Astrocyte (in vitro differentiated cells and primary cell): Measurements from ENCODE around the gene TTC23L. TPM values are rescaled to one million over a fixed set of nuclear protein-coding genes. Genes with fewer than 3 reads are reported as not detected.

Experiments
- DNase-seq: peaks from one replicate; pipeline ENCODE4 v3.0.0-alpha.2; 2010; ENCODE audit warnings: low read depth
- FAIRE-seq: peaks from 2 replicates; lab custom pipeline; 2011; peaks lifted over from hg19 to GRCh38; lab: Jason Lieb, UNC
- H2AFZ ChIP-seq: 2 replicates; pipeline ENCODE4 v1.6.0; 2012; ENCODE audit warnings: low read depth, low read length, inconsistent platforms
- H3K27ac ChIP-seq: 2 replicates; pipeline ENCODE4 v1.5.1; 2011; ENCODE audit warnings: low read depth, low read length, inconsistent platforms
- H3K27me3 ChIP-seq: 2 replicates; pipeline ENCODE4 v1.6.0; 2011; ENCODE audit warnings: low read length, inconsistent platforms; ENCODE audit not compliant: insufficient read depth
- H3K36me3 ChIP-seq: 2 replicates; pipeline ENCODE4 v1.5.1; 2011; ENCODE audit warnings: low read length, inconsistent platforms; ENCODE audit not compliant: insufficient read depth
- H3K4me1 ChIP-seq: 2 replicates; pipeline ENCODE4 v1.5.1; 2011; ENCODE audit warnings: low read length, inconsistent platforms; ENCODE audit not compliant: insufficient read depth
- H3K4me2 ChIP-seq: 2 replicates; pipeline ENCODE4 v1.6.0; 2012; ENCODE audit warnings: low read length, inconsistent platforms
- H3K4me3 ChIP-seq: 2 replicates; pipeline ENCODE4 v1.5.1; 2011; ENCODE audit warnings: low read depth, mild to moderate bottlenecking, low read length, inconsistent platforms; ENCODE audit not compliant: insufficient read depth
- H3K79me2 ChIP-seq: 2 replicates; pipeline ENCODE4 v1.6.0; 2012; ENCODE audit warnings: mild to moderate bottlenecking, low read length, inconsistent platforms; ENCODE audit not compliant: insufficient read depth
- H3K9ac ChIP-seq: 2 replicates; pipeline ENCODE4 v1.6.0; 2012; ENCODE audit warnings: mild to moderate bottlenecking, low read length, inconsistent platforms
- H3K9me3 ChIP-seq: 2 replicates; pipeline ENCODE4 v1.5.1; 2012; ENCODE audit warnings: low read depth, mild to moderate bottlenecking, low read length, inconsistent platforms; ENCODE audit not compliant: insufficient read depth
- H4K20me1 ChIP-seq: 2 replicates; pipeline ENCODE4 v1.6.0; 2012; ENCODE audit warnings: low read length, inconsistent platforms; ENCODE audit not compliant: insufficient read depth
- H3K27ac Mint-ChIP-seq: one replicate; pipeline ENCODE4 v1.8.0; 2021; ENCODE audit warnings: mild to moderate bottlenecking, mixed read lengths; ENCODE audit not compliant: unreplicated experiment
- H3K27me3 Mint-ChIP-seq: one replicate; pipeline ENCODE4 v1.8.0; 2021; ENCODE audit warnings: low read depth, mixed read lengths; ENCODE audit not compliant: unreplicated experiment
- H3K36me3 Mint-ChIP-seq: one replicate; pipeline ENCODE4 v1.8.0; 2021; ENCODE audit warnings: low read depth, mixed read lengths; ENCODE audit not compliant: unreplicated experiment
- H3K4me1 Mint-ChIP-seq: one replicate; pipeline ENCODE4 v1.8.0; 2021; ENCODE audit warnings: low read depth, mixed read lengths; ENCODE audit not compliant: unreplicated experiment
- H3K4me3 Mint-ChIP-seq: one replicate; pipeline ENCODE4 v1.8.0; 2021; ENCODE audit warnings: mild to moderate bottlenecking, moderate library complexity, mixed read lengths; ENCODE audit not compliant: unreplicated experiment
- H3K9me3 Mint-ChIP-seq: one replicate; pipeline ENCODE4 v1.8.0; 2021; ENCODE audit warnings: mild to moderate bottlenecking, mixed read lengths; ENCODE audit not compliant: unreplicated experiment
- EZH2 ChIP-seq: IDR thresholded peaks from 2 replicates; pipeline ENCODE4 v1.6.1; 2012; ENCODE audit warnings: mild to moderate bottlenecking, low read length, inconsistent platforms; ENCODE audit not compliant: insufficient read depth
- total RNA-seq: library from RNA; stranded (reverse); gene quantifications from 2 replicates; pipeline ENCODE4 v1.2.1, GENCODE V29; 2021
- TF ChIP-seq, protein P1 (sequence below): IDR thresholded peaks from 2 replicates; pipeline ENCODE4 v1.5.1; 2011; ENCODE audit warnings: low read depth, mild to moderate bottlenecking, inconsistent platforms, low read length, moderate library complexity; ENCODE audit not compliant: insufficient read depth

Gene TTC23L
- total RNA-seq, 1 donor from 2014 or later, result 0.16 TPM

DNA sequence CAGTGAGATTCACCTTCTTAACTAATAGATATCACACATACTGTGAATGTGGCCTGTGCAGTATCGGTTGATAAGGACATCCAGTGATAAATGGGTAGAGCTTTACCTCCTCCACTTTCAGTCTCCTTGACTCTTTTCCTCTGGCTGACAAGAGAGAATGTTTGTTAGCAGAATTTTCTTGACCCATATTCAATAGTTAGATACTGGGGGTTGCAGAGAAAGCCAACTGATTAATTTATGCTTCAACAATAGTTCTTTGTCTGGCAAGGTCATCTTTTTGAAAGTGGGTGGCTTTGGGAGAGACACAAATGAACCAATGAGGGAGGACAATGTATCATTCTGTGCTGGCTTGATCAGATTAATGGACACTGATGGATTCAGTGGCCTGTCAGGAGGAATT, 30.3 kb downstream of the TTC23L start:
- H3K4me1 Mint-ChIP-seq, result no peaks in the 10 kb centered on the region

DNA sequence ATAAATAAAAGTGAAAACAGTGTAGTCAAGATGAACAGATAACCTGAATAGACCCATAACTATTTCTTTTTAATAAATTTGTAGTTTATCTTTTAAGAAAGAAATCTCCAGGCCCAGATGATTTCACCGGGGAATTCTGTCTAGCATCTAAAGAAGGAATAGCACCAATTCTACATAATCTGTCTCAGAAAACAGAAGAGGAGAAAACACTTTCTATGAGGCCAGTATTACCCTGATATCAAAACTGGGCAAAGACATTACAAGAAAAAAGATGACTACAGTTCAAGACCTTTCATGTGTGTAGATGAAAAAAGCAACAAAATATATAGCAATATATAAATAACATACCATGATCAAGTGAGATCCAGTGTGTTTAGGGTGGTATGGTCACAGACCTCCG, 31.4 kb downstream of the TTC23L start:
- no peak overlapping the region for H3K9ac ChIP-seq
- H3K4me1 ChIP-seq, result no peaks in the 10 kb centered on the region
- no peaks in the 10 kb centered on the region for H4K20me1 ChIP-seq
- no peak overlapping the region for H2AFZ ChIP-seq
- no peak overlapping the region for H3K4me3 Mint-ChIP-seq
- no peak overlapping the region for H3K4me3 ChIP-seq
- no peaks in the 10 kb centered on the region for H3K4me1 Mint-ChIP-seq
- no peaks in the 10 kb centered on the region for H3K9me3 ChIP-seq
- peaks cover 9% of the 10 kb centered on the region for H3K9me3 Mint-ChIP-seq
- H3K4me2 ChIP-seq, result no peak overlapping the region
- FAIRE-seq (no peak), DNase-seq (no peak)
- no peaks in the 10 kb centered on the region for H3K27me3 Mint-ChIP-seq
- no peaks in the 10 kb centered on the region for H3K79me2 ChIP-seq
- no peaks in the 10 kb centered on the region for H3K36me3 Mint-ChIP-seq
- H3K27ac Mint-ChIP-seq, result no peak overlapping the region
- no peaks in the 10 kb centered on the region for H3K36me3 ChIP-seq
- H3K27me3 ChIP-seq, result no peaks in the 10 kb centered on the region
- no peak overlapping the region for H3K27ac ChIP-seq
- TF ChIP-seq, protein P1, sequence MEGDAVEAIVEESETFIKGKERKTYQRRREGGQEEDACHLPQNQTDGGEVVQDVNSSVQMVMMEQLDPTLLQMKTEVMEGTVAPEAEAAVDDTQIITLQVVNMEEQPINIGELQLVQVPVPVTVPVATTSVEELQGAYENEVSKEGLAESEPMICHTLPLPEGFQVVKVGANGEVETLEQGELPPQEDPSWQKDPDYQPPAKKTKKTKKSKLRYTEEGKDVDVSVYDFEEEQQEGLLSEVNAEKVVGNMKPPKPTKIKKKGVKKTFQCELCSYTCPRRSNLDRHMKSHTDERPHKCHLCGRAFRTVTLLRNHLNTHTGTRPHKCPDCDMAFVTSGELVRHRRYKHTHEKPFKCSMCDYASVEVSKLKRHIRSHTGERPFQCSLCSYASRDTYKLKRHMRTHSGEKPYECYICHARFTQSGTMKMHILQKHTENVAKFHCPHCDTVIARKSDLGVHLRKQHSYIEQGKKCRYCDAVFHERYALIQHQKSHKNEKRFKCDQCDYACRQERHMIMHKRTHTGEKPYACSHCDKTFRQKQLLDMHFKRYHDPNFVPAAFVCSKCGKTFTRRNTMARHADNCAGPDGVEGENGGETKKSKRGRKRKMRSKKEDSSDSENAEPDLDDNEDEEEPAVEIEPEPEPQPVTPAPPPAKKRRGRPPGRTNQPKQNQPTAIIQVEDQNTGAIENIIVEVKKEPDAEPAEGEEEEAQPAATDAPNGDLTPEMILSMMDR, result no peak

More for the DNA sequence above, 30.3 kb downstream of the TTC23L start:
- no peaks in the 10 kb centered on the region for H4K20me1 ChIP-seq
- TF ChIP-seq, protein P1, result no peak
- TF ChIP-seq EZH2, result no peak
- H2AFZ ChIP-seq, result no peak overlapping the region
- H3K36me3 ChIP-seq, result no peaks in the 10 kb centered on the region
- Mint-ChIP-seq H3K27ac (no peak overlapping the region), H3K36me3 (no peaks in the 10 kb centered on the region), H3K4me3 (no peak overlapping the region), H3K9me3 (peaks cover 2% of the 10 kb centered on the region), H3K27me3 (no peaks in the 10 kb centered on the region)
- H3K27me3 ChIP-seq, result no peaks in the 10 kb centered on the region
- no peak overlapping the region for H3K27ac ChIP-seq
- no peak for FAIRE-seq
- no peak overlapping the region for H3K4me2 ChIP-seq
- DNase-seq, result no peak
- no peak overlapping the region for H3K9ac ChIP-seq
- no peaks in the 10 kb centered on the region for H3K79me2 ChIP-seq
- H3K9me3 ChIP-seq, result no peaks in the 10 kb centered on the region
- H3K4me3 ChIP-seq, result no peak overlapping the region
- no peaks in the 10 kb centered on the region for H3K4me1 ChIP-seq

DNA sequence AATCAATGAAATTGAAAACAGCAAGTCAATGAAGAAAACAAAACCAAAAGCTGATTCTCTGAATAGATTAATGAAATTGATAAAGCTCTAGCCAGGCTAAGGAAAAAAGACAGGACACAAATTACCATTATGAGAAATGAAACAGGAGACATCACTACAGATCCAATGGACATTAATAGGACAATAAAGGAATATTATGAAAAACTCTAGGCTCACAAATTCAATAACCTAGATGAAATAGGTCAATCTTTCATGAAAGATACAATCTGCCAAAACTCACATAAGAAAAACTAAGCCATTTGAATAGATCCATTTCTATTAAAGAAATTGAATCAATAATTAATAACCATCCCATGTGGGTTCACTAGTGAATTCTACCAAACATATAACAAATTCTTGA, 37.3 kb downstream of the TTC23L start:
- H3K36me3 Mint-ChIP-seq, result no peaks in the 10 kb centered on the region
- H3K9me3 Mint-ChIP-seq, result peaks cover 22% of the 10 kb centered on the region
- no peak overlapping the region for H3K4me2 ChIP-seq
- no peak overlapping the region for H2AFZ ChIP-seq
- no peaks in the 10 kb centered on the region for H3K9me3 ChIP-seq
- H3K36me3 ChIP-seq, result no peaks in the 10 kb centered on the region
- H3K27ac ChIP-seq, result no peak overlapping the region
- H4K20me1 ChIP-seq, result no peaks in the 10 kb centered on the region
- no peak for FAIRE-seq
- no peak overlapping the region for H3K9ac ChIP-seq
- no peak overlapping the region for H3K4me3 ChIP-seq
- H3K4me1 ChIP-seq, result no peaks in the 10 kb centered on the region
- no peaks in the 10 kb centered on the region for H3K4me1 Mint-ChIP-seq
- no peak for TF ChIP-seq EZH2
- TF ChIP-seq, protein P1, result no peak
- H3K27me3 Mint-ChIP-seq, result no peaks in the 10 kb centered on the region
- H3K4me3 Mint-ChIP-seq, result no peak overlapping the region
- no peaks in the 10 kb centered on the region for H3K79me2 ChIP-seq
- DNase-seq, result no peak
- no peak overlapping the region for H3K27ac Mint-ChIP-seq
- H3K27me3 ChIP-seq, result no peaks in the 10 kb centered on the region
